GM23248 (cell line): Measurements from ENCODE around the gene FKBP1C.

Experiments used
- EZH2 ChIP-seq: fragments of 200-600 bp; sonication (generic); IDR thresholded peaks from 2 replicates; pipeline ENCODE4 v1.6.1; 2018; ENCODE audit warnings: antibody characterized with exemption, mild to moderate bottlenecking; ENCODE audit not compliant: insufficient read depth, poor library complexity, severe bottlenecking
- EZH2phosphoT487 ChIP-seq: fragments of 200-600 bp; sonication (generic); IDR thresholded peaks from 2 replicates; pipeline ENCODE4 v1.6.1; 2018; ENCODE audit warnings: antibody characterized with exemption, moderate library complexity, mild to moderate bottlenecking, low read depth; ENCODE audit not compliant: insufficient read depth

- TF ChIP-seq EZH2: no peak
- no peak for TF ChIP-seq EZH2phosphoT487
Measured at GRCh38 chr6:63197741-63198140, 13.5 kb upstream of the FKBP1C start.
